Endothelial cell of umbilical vein (primary cell): ENCODE data around the gene CAMTA1. TPM values are rescaled to one million over a fixed set of nuclear protein-coding genes. Genes with fewer than 3 reads are reported as not detected.

ENCODE experiments used
- BruUV-seq: library from RNA; stranded (reverse); fragments of 400-500 nt; replicated peaks from 2 replicates; lab custom pipeline; 2021; lab: Mats Ljungman, UMichigan
- CTCF ChIA-PET: fragments of 300-600, 350-600 bp; sonication (Branson Sonifier 250); formaldehyde crosslinking; loops from one replicate; lab custom pipeline; 2021; ENCODE audit warnings: antibody characterized with exemption, inconsistent platforms; lab: Charles Lee
- POLR2A ChIA-PET: fragments of 300-600, 350-600 bp; sonication (Branson Sonifier 250); formaldehyde crosslinking; loops from one replicate; lab custom pipeline; 2021; ENCODE audit warnings: antibody characterized with exemption, inconsistent platforms; lab: Charles Lee
- DNase-seq: peaks from one replicate; pipeline ENCODE4 v3.0.0-alpha.2; 2011; ENCODE audit warnings: low read depth, low spot score
- FAIRE-seq: peaks from 2 replicates; lab custom pipeline; 2011; peaks lifted over from hg19 to GRCh38; lab: Jason Lieb, UNC
- H2AFZ ChIP-seq: 2 replicates; pipeline ENCODE4 v1.6.0; 2012; ENCODE audit warnings: low read depth, low read length, control low read depth, inconsistent platforms
- H3K27ac ChIP-seq: 2 replicates; pipeline ENCODE4 v1.5.1; 2011; ENCODE audit warnings: low read depth, mild to moderate bottlenecking, control low read depth, low read length, moderate library complexity; ENCODE audit not compliant: insufficient read depth
- H3K27me3 ChIP-seq, 2 experiments: 2 replicates each; pipeline versions ENCODE4 v1.6.0 to v1.6.1; 2011; ENCODE audit warnings: low read length in 2 of 2, mixed read lengths in 1 of 2; ENCODE audit not compliant: control insufficient read depth in 2 of 2, insufficient read depth in 2 of 2
- H3K36me3 ChIP-seq, 2 experiments: 2 replicates in 1 of 2; 3 replicates in 1 of 2; pipeline ENCODE4 v1.5.1; 2011; ENCODE audit warnings: low read length in 2 of 2, mild to moderate bottlenecking in 1 of 2, moderate library complexity in 1 of 2; ENCODE audit not compliant: control insufficient read depth in 2 of 2, insufficient read depth in 2 of 2; ENCODE audit errors: extremely low read depth in 1 of 2
- H3K4me1 ChIP-seq: 3 replicates; pipeline ENCODE4 v1.5.1; 2011; ENCODE audit warnings: mild to moderate bottlenecking, low read length; ENCODE audit not compliant: control insufficient read depth, insufficient read depth; ENCODE audit errors: extremely low read depth
- H3K4me2 ChIP-seq: 2 replicates; pipeline ENCODE4 v1.6.1; 2011; ENCODE audit warnings: low read length, control low read depth, mixed read lengths; ENCODE audit not compliant: insufficient read depth
- H3K4me3 ChIP-seq, 3 experiments: fragments of 200-600 bp in 1 of 3; sonication (generic), shearing (Covaris generic) in 1 of 3; replicated peaks in 1 of 3; 2 replicates each; pipeline ENCODE4 v1.5.1; 2011 to 2016; ENCODE audit warnings: control low read depth in 3 of 3, low read length in 3 of 3, mild to moderate bottlenecking in 2 of 3, inconsistent platforms in 1 of 3, low read depth in 1 of 3, moderate library complexity in 1 of 3; ENCODE audit not compliant: insufficient read depth in 1 of 3
- H3K79me2 ChIP-seq: 2 replicates; pipeline ENCODE4 v1.6.0; 2012; ENCODE audit warnings: low read length, inconsistent platforms; ENCODE audit not compliant: control insufficient read depth, insufficient read depth
- H3K9ac ChIP-seq: replicated peaks from 2 replicates; pipeline ENCODE3; 2011; ENCODE audit warnings: low read length, control low read depth; ENCODE audit not compliant: insufficient read depth; ENCODE audit errors: extremely low read depth
- H3K9me1 ChIP-seq: replicated peaks from 3 replicates; pipeline ENCODE4 v1.6.0; 2011; ENCODE audit warnings: mild to moderate bottlenecking, low read length; ENCODE audit not compliant: control insufficient read depth, insufficient read depth; ENCODE audit errors: extremely low read depth
- H3K9me3 ChIP-seq: replicated peaks from 2 replicates; pipeline ENCODE4 v1.5.1; 2012; ENCODE audit warnings: low read length, inconsistent platforms; ENCODE audit not compliant: control insufficient read depth, insufficient read depth
- H4K20me1 ChIP-seq: replicated peaks from 2 replicates; pipeline ENCODE3; 2011; ENCODE audit warnings: mild to moderate bottlenecking, low read length; ENCODE audit not compliant: control insufficient read depth, insufficient read depth; ENCODE audit errors: extremely low read depth
- EZH2 ChIP-seq: IDR thresholded peaks from 2 replicates; pipeline ENCODE4 v1.6.1; 2012; ENCODE audit warnings: borderline replicate concordance, low read depth, mild to moderate bottlenecking, moderate library complexity, low read length, inconsistent platforms; ENCODE audit not compliant: severe bottlenecking
- FOS ChIP-seq: IDR thresholded peaks from 2 replicates; pipeline ENCODE4 v1.6.1; 2011; ENCODE audit warnings: mild to moderate bottlenecking, low read length, moderate library complexity, borderline replicate concordance; ENCODE audit not compliant: insufficient read depth
- GATA2 ChIP-seq: IDR thresholded peaks from 2 replicates; pipeline ENCODE4 v1.7.0; 2011; ENCODE audit warnings: low read depth, mild to moderate bottlenecking, moderate library complexity, mixed read lengths, low read length; ENCODE audit not compliant: insufficient read length, insufficient read depth
- JUN ChIP-seq: IDR thresholded peaks from 2 replicates; pipeline ENCODE4 v1.6.1; 2011; ENCODE audit warnings: borderline replicate concordance, low read depth; ENCODE audit not compliant: insufficient read length, insufficient read depth
- MYC ChIP-seq: IDR thresholded peaks from one replicate; pipeline ENCODE4 v1.6.1; 2011; ENCODE audit warnings: mild to moderate bottlenecking, low read depth, low read length
- POLR2A ChIP-seq: IDR thresholded peaks from 2 replicates; pipeline ENCODE4 v1.6.1; 2012; ENCODE audit warnings: low read depth, mild to moderate bottlenecking, control low read depth, low read length
- POLR2AphosphoS5 ChIP-seq: IDR thresholded peaks from 2 replicates; pipeline ENCODE4 v1.6.1; 2012; ENCODE audit warnings: low read depth, mild to moderate bottlenecking, control low read depth, low read length, moderate library complexity; ENCODE audit not compliant: insufficient read depth
- dilution Hi-C: fragments of 300-500 bp; cut with MboI; formaldehyde crosslinking; loops from one replicate; pipeline ENCODE4 v1.15.0; 2019; ENCODE audit warnings: low sequenced_read_pairs; ENCODE audit not compliant: extremely low pct_ligation_motif_present
- intact Hi-C: fragments of 100-400 bp; cut with micrococcal nuclease; formaldehyde crosslinking; loops from one replicate; pipeline ENCODE4 v1.10.0; 2022
- polyA plus RNA-seq, 4 experiments: library from polyadenylated mRNA; depleted of rRNA in 3 of 4; stranded (reverse) in 3 of 4; unstranded in 1 of 4; fragments of >200 nt; gene quantifications; 2 replicates each; pipeline versions ENCODE4 v1.2.1 to v1.2.3, GENCODE V29; 2011 to 2012; ENCODE audit warnings: missing spikeins in 1 of 4
- total RNA-seq: library from RNA; stranded (reverse); gene quantifications from 2 replicates; pipeline ENCODE4 v1.2.3, GENCODE V29; 2021
- TF ChIP-seq, protein P1 (sequence below), 2 donors: IDR thresholded peaks; 1 replicate in 1 of 2; 2 replicates in 1 of 2; pipeline ENCODE4 v1.5.1; 2011; ENCODE audit warnings: low read length in 2 of 2, mild to moderate bottlenecking in 2 of 2, moderate library complexity in 2 of 2, control low read depth in 1 of 2, inconsistent platforms in 1 of 2, low read depth in 1 of 2; ENCODE audit not compliant: insufficient read depth in 1 of 2; ENCODE audit errors: extremely low read depth in 1 of 2
- TF ChIP-seq, protein P2 (sequence below): IDR thresholded peaks from 2 replicates; pipeline ENCODE4 v1.6.1; 2011; ENCODE audit not compliant: insufficient read depth, insufficient read length

CAMTA1 gene
- total and polyA plus RNA-seq, 2 donors (not counting 3 experiments of a cell fraction or from before 2014, with no cell fraction given) = 50.8 to 92.7 TPM

DNA sequence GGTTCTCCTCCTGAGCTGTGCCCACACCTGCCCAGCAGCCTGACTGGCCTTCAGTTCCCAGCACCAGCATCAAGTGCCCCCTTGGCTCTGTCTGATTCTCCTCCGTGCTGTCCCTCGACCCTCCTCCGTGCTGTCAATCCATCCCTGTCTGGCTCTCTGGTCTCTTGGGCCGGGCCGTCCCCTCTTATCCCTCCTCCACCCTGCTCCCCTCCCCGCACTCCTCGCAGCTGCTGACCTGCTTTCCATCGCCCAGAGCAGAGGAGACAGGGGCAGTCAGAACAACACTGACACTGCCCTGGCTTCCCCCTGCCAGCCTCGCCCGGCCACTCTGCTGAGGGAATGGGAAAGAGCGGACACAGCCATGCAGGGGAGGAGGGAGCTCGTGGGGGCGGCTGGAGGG lies 267.4 kb downstream of the CAMTA1 start:
- no peak overlapping the region for H3K27ac ChIP-seq
- H3K4me3 ChIP-seq = no peak overlapping the region
- no peak overlapping the region for H3K4me2 ChIP-seq
- no peak for TF ChIP-seq GATA2
- TF ChIP-seq POLR2A = no peak
- TF ChIP-seq, protein P1, sequence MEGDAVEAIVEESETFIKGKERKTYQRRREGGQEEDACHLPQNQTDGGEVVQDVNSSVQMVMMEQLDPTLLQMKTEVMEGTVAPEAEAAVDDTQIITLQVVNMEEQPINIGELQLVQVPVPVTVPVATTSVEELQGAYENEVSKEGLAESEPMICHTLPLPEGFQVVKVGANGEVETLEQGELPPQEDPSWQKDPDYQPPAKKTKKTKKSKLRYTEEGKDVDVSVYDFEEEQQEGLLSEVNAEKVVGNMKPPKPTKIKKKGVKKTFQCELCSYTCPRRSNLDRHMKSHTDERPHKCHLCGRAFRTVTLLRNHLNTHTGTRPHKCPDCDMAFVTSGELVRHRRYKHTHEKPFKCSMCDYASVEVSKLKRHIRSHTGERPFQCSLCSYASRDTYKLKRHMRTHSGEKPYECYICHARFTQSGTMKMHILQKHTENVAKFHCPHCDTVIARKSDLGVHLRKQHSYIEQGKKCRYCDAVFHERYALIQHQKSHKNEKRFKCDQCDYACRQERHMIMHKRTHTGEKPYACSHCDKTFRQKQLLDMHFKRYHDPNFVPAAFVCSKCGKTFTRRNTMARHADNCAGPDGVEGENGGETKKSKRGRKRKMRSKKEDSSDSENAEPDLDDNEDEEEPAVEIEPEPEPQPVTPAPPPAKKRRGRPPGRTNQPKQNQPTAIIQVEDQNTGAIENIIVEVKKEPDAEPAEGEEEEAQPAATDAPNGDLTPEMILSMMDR (IDR thresholded peaks at IDR 0.05; ENCODE audit: extremely low read depth in 1 of 2, insufficient read depth in 1 of 2, low read depth in 1 of 2, low read length in 2 of 2) = no peak
- no peak for TF ChIP-seq EZH2
- TF ChIP-seq, protein P2, sequence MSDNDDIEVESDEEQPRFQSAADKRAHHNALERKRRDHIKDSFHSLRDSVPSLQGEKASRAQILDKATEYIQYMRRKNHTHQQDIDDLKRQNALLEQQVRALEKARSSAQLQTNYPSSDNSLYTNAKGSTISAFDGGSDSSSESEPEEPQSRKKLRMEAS = no peak
- TF ChIP-seq POLR2AphosphoS5 = no peak
- TF ChIP-seq JUN = no peak
- no peak for TF ChIP-seq MYC
- TF ChIP-seq FOS = no peak
- POLR2A ChIA-PET = no interaction called here
- H3K79me2 ChIP-seq = no peaks in the 10 kb centered on the region
- no peaks in the 10 kb centered on the region for H3K27me3 ChIP-seq
- intact Hi-C loops (no loop called here), dilution Hi-C loops (no loop called here)
- FAIRE-seq = no peak
- no peaks in the 10 kb centered on the region for H3K9me3 ChIP-seq
- CTCF ChIA-PET = interaction anchor here (1.0 to 2.9 kb wide), 2 partner anchors 10 to 18 kb away, joined by 5 to 10 read pairs; no protein-coding TSS in a partner anchor
- BruUV-seq = no TSS peak
- DNase-seq = no peak
- no peaks in the 10 kb centered on the region for H3K4me1 ChIP-seq
- H3K9ac ChIP-seq = no peak overlapping the region
- H3K36me3 ChIP-seq = no peaks in the 10 kb centered on the region
- no peaks in the 10 kb centered on the region for H3K9me1 ChIP-seq
- H4K20me1 ChIP-seq = no peaks in the 10 kb centered on the region
- H2AFZ ChIP-seq = no peak overlapping the region
